HUDEP-2 (cell line): ENCODE data around the gene SNRNP70.
"Not testable (repeated sequence)": the region's sequence is repeated elsewhere in the genome, so short reads cannot be mapped to it uniquely, and the experiment has no call there.

Experiments used
- DNase-seq, 76 experiments: peaks; one replicate each; lab custom pipeline; 2025; ENCODE audit not compliant: unreplicated experiment in 76 of 76; lab: John Stamatoyannopoulos, UW

The SNRNP70 gene, protein sequence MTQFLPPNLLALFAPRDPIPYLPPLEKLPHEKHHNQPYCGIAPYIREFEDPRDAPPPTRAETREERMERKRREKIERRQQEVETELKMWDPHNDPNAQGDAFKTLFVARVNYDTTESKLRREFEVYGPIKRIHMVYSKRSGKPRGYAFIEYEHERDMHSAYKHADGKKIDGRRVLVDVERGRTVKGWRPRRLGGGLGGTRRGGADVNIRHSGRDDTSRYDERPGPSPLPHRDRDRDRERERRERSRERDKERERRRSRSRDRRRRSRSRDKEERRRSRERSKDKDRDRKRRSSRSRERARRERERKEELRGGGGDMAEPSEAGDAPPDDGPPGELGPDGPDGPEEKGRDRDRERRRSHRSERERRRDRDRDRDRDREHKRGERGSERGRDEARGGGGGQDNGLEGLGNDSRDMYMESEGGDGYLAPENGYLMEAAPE

DNA sequence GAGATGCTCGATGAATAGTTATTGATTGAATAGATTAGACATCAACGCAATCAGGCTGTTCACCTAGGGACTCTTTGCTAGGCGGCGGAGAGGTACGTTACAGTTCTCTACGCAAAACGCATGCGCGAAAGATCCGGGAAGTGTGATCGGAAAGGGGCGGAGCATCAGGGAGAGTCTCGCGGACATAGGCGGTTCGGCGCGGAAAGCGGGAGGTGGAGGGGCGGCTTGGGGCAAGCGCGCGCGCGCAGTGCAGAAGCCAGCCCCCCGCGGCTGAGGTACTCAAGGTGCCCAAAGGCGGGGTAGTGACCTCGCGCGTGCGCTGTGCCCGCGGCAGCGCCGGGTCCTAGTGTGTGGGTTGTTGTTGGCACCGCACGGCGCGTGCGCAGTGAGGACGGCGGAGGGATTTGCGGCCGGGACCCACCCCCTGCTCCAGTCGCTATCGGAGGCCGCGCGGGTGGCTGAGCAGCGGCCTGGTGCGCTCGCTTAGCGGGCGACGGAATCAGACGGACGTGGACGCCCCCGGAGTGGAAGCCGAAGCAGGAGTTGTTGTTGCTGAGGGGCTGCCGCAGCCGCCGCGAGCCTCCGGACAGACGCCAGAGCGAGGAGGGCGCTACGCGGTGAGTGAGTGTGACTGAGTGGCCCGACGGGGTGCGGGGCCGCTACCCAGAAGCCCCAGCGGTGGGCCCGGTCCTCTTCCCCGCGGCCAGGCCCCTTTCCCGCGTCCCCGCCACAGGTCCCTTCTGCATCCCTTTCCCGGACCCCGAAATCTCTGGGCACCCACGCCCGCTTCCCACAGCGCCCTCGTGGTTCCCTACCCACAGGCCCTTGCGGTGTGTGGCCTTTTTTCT is at the start of gene SNRNP70:
SNRNP70 (plus strand) TSS at position 432 of the 848 bp plus-strand sequence. CDS start 964 bp downstream, outside the sequence.
- peak; percentile 74 to 100 (median 99) for DNase-seq

DNA sequence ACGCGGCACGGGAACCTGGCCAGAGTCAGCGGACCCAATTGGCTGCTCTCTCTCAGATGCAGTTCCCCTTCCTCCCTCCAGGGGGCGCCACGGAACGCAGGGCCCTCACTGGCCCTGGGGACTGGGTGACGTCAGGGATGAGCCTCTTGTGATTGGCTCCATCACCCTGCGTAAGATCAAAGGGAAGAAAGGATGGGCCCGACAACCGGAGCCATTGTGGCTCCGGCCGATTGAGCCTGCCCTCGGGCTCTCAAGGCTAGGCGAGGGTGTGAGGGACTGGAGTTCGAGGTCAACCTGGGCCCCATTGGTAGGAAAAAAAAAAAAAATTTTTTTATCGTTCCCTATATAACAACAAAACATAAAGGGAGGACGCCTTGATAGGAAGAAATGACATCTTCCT is 48.4 kb upstream of the SNRNP70 start, which contains the start of gene CGB1:
CGB1 (minus strand) TSS at position 81 of the 400 bp plus-strand sequence. CDS start 184 bp downstream, outside the sequence.
- DNase-seq = peak in 64 of 76 experiments; percentile 21 to 78 (median 56)

DNA sequence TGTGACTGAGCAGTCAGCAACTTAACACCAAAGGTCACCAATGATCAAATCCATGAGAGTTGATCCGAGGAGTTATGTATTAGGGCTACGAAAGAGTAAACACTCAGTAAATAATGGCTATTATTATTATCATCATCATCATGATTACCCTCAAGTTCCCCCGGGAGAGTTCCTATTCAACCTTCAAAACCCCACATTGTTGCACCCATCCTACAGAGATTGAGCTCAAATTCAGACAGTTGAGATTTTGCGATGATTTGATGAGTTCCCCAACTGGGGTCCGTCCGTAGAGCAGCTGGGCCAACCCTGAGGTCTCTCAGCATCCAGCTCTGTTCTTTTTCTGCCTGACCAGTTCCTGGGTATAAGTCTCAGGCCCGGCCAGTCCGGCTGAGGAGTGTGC is 47.1 kb upstream of the SNRNP70 start:
- not testable (repeated sequence) for DNase-seq

DNA sequence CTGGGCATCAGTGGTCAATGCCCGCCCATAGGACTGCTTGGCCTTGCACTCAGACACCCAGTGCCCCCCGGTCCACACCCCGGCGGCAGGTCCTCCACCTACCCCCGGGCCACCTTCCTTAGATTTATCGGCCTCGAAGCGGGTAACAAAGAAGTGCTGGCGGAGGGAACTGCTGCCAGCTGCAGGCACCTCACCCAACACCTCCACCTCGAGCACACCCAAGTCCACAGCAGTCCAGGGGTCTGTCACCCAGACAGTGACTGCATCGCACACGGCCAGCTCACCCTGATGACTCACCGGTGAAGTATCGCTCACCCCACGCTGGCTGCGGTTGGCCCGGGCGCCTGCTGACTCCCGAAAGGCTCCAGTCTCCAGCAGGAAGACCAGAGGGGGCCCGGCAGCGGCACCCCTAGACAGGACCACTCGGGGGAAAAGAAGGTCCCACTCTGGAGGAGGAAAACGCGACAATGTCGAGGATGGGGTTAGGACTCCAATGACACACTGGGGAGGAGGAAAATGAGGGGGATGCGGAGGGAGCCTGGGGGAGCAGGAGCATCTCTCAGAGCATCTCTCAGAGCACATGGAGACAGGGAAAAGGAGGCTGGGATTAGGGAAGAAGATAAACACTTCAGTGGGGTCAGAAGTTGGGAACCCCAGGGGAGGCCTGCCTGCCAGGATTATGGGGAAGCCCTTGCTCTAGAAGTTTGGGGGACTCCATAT is 46.5 kb upstream of the SNRNP70 start:
- not testable (repeated sequence) for DNase-seq

DNA sequence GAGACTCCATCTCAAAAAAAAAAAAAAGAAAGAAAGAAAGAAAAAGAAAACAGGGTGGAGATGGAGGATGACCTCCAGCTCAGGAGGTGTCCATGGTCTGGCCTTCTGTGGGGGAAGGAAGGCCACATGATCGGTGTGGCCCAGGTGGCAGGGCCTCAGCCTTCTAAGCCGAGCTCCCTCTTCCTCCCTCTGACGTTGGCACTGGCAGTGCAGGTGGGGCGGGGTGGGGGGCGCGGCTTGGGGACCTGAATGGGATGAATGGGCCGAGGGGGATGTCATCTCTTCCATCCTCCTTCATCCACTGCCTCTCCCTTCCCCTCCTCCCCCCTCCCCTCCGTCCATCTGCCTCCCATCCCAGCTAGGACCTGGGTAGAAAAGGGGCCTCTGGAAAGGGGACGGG is 45.5 kb upstream of the SNRNP70 start:
- not testable (repeated sequence) for DNase-seq

DNA sequence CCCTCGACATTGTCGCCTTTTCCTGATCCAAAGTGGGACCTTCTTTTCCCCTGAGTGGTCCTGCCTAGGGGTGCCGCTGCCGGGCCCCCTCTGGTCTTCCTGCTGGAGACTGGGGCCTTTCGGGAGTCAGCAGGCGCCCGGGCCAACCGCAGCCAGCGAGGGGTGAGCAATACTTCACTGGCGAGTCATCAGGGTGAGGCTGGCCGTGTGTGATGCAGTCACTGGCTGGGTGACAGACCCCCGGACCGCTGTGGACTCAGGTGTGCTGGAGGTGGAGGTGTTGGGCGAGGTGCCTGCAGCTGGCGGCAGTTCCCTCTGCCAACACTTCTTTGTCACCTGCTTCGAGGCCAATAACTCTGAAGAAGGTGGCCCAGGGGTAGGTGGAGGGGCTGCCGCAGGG is 43.1 kb upstream of the SNRNP70 start:
- no peak for DNase-seq

DNA sequence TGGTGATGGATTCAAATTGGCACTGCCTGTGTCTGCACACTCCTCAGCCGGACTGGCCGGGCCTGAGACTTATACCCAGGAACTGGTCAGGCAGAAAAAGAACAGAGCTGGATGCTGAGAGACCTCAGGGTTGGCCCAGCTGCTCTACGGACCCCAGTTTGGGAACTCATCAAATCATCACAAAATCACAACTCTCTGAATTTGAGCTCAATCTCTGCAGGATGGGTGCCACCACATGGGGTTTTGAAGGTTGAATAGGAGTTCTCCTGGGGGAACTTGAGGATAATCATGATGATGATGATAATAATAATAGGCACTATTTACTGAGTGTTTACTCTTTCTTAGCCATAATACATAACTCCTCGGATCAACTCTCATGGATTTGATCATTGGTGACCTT is 42.6 kb upstream of the SNRNP70 start:
- not testable (repeated sequence) for DNase-seq

DNA sequence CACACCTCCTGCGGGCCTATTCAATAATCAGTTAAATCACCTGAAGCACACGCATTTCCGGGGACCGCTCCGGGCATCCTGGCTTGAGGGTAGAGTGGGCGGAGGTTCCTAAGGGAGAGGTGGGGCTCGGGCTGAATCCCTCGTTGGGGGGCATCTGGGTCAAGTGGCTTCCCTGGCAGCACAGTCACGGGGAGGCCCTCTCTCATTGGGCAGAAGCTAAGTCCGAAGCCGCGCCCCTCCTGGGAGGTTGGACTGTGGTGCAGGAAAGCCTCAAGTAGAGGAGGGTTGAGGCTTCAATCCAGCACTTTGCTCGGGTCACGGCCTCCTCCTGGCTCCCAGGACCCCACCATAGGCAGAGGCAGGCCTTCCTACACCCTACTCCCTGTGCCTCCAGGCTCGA is 41.7 kb upstream of the SNRNP70 start, which contains the start of gene CGB5:
CGB5 (plus strand) TSS at position 301 of the 400 bp plus-strand sequence. CDS start 362 bp downstream, outside the sequence.
- not testable (repeated sequence) for DNase-seq

DNA sequence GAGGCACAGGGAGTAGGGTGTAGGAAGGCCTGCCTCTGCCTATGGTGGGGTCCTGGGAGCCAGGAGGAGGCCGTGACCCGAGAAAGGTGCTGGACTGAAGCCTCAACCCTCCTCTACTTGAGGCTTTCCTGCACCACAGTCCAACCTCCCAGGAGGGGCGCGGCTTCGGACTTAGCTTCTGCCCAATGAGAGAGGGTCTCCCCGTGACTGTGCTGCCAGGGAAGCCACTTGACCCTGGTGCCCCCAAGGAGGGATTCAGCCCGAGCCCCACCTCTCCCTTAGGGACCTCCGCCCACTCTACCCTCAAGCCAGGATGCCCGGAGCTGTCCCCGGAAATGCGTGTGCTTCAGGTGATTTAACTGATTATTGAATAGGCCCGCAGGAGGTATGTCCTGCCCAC is 36.2 kb upstream of the SNRNP70 start, which contains the start of gene CGB8:
CGB8 (minus strand) TSS at position 101 of the 400 bp plus-strand sequence. CDS start 372 bp downstream, outside the sequence.
- not testable (repeated sequence) for DNase-seq

DNA sequence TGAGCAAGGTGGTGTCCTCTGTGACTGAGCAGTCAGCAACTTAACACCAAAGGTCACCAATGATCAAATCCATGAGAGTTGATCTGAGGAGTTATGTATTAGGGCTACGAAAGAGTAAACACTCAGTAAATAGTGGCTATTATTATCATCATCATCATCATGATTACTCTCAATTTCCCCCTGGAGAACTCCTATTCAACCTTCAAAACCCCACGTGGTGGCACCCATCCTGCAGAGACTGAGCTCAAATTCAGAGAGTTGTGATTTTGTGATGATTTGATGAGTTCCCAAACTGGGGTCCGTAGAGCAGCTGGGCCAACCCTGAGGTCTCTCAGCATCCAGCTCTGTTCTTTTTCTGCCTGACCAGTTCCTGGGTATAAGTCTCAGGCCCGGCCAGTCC is 35.4 kb upstream of the SNRNP70 start:
- not testable (repeated sequence) for DNase-seq

DNA sequence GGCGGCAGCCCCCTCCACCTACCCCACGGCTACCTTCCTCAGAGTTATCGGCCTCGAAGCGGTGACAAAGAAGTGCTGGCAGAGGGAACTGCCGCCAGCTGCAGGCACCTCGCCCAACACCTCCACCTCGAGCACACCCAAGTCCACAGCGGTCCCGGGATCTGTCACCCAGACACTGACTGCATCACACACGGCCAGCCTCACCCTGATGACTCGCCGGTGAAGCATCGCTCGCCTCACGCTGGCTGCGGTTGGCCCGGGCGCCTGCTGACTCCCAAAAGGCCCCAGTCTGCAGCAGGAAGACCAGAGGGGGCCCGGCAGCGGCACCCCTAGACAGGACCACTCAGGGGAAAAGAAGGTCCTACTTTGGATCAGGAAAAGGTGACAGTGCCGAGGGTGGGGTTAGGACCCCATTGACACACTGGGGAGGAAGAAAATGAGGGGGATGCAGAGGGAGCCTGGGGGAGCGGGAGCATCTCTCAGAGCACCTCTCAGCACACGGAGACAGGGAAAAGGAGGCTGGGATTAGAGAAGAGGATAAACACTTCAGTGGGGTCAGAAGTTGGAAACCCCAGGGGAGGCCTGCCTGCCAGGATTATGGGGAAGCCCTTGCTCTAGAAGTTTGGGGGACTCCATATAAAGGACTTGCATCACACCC is 34.7 kb upstream of the SNRNP70 start:
- not testable (repeated sequence) for DNase-seq

DNA sequence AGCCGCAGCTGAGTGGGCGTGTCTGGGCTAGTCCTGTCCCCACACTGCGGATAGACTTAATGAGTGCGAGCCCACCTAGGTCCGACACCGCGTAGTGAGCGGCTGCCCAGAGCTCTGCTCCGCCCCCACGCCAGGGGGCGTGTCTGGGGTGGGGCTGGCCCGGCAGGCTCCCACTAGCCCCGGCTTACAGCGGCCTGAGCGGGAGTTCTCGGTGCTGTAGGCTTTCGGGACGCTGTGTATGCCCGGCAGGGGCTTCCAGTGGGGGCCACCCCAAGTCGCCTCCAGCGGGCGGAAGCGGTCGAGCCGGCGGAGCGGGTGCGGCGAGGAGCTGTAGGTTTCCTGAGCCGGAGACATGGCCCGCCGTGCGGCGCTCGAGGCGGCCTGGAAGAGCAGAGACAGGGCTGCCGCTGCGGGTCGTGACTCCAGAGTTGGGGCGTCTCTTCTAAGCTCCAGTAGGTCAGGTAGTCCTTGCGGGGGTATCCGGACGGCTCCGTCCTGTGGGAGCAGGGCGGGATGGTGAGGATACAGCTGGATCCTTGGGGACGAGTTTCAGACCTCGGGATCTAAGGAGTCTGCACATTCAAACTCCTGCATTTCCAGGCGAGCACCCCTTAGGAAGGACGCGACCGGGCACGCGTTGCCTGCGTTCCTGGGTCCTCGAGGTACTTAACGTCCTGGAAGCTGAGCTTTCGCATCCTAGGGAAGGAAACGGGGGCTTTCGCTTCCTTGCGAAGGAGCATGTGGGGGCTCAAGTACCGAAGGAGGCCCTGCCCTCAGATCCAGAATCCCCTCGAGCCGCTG is 28.9 kb upstream of the SNRNP70 start:
- peak in 30 of 76 experiments; percentile 7 to 65 (median 37) for DNase-seq

DNA sequence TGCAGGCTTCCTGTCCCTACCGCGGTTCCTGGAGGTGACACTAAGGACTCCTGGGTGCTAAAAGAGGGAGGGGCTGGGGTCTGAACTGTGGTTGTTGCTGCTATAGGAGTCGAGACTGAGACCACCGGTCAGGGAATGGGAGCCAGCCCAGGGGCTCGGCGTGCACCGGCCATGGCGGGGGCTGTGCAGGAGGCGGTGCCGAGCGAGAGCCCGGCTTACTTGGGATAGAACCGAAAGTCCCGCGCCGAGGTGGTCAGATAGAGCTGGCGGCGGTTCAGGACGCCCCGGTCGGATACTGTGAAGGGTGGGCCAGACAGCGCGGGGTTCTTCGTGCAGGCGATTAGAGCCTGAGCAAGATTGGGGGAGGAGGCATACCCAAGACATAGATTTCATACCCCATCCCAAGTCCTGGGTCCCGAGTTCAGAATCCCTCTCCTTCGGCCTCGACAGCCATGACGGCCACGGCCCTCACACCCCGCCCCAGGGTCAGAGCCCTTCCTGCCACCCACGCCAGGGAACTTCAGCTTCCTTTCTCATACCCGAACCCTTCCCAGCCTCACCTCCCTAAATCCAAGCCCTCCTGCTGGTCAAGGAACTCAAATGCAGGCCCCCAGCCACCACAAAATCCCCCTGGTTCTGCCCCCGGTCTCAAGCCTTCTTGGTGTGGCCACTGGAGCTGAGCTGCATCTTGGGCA is 28.2 kb upstream of the SNRNP70 start:
- not testable (repeated sequence) for DNase-seq

DNA sequence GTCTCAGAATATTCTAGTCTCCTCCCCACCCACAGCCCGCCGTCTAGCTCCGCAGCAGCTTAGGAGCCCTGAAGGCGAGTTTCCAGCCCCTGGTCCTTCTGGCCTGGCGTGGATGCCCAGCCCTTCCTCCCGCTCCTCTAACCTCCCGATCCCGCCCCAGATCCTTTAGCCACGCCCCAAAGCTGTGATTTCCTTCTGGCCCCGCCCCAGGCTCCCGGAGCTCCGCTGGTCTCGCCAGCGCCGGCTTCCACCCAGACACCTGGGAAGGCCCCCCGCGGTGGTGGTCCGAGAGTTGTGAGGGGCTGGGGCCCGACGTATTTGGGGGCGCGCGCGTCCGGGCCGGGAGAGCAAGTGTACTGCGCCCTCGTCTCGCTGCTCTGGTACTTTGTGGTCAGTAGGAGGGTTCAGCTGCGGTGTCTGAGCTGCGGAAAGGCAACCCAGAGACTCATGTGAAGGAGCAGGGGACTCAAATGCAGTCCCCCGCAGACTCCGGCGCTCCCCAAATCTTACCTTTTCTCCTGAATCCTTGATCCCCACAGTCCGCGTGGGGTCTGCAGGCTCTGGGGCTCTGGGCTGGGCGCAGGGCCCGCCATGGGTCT is 27.5 kb upstream of the SNRNP70 start, which contains the start of gene CGB7:
CGB7 (minus strand) TSS at position 114 of the 599 bp plus-strand sequence. CDS start 2,374 bp downstream, outside the sequence.
- DNase-seq = peak in 1 of 76 experiments; percentile 6

DNA sequence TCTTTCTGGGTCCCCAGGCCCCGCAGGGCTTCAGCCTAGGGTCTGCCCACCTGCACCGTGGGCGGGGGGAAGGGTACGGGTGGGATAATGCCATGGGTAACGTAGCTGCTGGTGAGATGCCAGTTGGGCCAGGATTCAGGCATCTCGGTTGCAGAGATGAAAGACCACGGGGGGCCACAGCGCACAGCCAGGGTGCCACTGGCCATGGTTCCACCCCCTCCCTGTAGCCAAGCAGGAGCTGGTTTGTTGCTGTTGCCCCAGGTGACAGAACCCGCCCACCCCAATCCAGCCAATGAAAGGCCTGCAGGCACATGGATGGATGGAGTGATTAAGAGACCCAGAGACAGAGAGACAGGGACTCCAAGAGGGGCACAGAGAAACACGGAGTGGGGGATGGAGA is 26.7 kb upstream of the SNRNP70 start:
- peak in 10 of 76 experiments; percentile 7 to 31 (median 18) for DNase-seq

DNA sequence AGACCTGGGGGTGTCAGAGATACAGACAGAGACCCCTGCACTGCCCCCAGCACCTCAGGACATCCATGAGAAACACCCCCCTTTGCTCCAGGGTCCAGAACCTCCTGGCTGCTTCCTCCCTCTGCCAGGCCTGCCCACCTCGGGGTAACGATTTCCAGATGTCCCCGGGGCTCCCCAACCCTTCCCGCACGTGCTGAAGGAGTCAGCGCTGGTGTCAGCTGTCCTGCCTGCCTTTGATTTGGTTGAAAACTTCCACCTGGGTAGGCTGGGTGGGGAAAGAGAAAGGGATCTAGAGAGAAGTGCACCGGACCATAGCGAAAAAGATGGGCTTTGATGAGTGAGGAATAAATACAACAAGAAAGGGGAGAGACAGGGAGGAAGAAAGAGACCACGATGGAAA is 26.2 kb upstream of the SNRNP70 start:
- DNase-seq = no peak

DNA sequence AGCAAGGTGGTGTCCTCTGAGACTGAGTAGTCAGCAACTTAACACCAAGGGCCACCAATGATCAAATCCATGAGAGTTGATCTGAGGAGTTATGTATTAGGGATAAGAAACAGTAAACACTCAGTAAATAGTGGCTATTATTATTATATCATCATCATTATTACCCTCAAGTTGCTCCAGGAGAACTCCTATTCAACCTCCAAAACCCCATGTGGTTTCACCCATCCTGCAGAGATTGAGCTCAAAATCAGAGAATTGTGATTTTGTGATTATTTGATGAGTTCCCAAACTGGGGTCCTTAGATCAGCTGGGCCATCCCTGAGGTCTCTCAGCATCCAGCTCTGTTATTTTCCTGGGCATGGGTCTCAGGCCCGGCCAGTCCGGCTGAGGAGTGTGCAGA is 24.3 kb upstream of the SNRNP70 start:
- no peak for DNase-seq

DNA sequence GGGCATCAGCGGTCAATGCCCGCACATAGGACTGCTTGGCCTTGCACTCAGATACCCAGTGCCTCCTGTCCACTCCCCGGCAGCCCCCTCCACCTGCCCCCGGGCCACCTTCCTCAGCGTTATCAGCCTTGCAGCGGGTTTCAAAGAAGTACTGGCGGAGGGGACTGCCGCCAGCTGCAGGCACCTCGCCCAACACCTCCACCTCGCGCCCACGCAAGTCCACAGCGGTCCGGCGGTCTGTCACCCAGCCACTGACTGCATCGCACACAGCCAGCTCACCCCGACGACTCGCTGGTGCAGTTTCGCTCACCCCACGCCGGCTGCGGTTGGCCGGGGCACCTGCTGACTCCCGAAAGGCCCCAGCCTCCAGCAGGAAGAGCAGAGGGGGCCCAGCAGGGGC is 23.8 kb upstream of the SNRNP70 start:
- no peak for DNase-seq
